GM18951 (cell line): ENCODE results near the gene NDC80.

Source experiments
- POLR2A ChIP-seq: IDR thresholded peaks from 4 replicates; pipeline ENCODE4 v1.6.1; 2011; ENCODE audit warnings: mild to moderate bottlenecking; ENCODE audit not compliant: insufficient read length, insufficient read depth; ENCODE audit errors: extremely low read depth
- in situ Hi-C: fragments of 300-500 bp; cut with MboI; formaldehyde crosslinking; loops from one replicate; pipeline ENCODE4 v1.12.0; 2022; ENCODE audit warnings: low sequenced_read_pairs, mixed read lengths, inconsistent platforms; ENCODE audit not compliant: unreplicated experiment

The NDC80 gene

DNA sequence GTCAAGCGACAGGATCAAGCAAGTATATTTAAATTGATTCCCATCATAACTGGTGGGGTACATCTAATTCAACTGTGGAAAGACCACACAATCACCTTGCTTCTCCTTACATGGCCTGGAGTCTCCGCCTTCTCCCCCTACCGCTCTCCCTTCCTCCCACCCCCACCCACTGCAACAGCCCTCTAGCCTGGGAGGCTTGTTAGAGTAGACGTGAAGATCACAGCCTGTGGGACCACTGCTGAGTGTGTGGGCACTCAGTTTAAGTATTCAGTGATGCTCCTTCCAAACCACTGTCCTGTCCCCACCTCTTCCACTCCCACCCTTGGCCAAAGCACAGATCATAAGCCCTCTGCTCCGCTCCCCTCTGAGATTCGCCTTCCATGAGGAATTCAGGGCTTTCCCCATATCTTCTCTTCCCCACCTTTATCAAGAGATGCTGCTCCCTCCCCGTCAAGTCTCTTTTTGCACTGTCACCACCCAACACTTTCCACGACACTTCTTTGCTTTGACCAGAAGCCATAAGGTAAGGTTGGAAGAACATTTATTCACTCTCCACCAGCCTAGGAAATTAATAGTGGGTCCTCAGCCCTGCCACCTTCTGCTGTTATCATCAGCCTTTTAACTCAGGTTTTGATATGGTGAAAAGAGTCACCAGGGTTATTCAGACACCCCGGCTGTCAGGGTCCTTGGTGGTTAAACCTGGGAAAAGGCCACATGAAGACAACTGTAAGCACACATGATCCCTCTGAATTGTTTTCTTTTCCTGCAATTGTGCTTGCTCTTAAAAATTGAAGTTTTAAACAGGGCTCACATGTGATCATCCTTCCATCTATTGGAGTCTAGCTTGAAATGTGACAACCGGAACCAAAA lies 1.8 kb upstream of the NDC80 start:
- no peak for TF ChIP-seq POLR2A
- in situ Hi-C loops = no loop called here

DNA sequence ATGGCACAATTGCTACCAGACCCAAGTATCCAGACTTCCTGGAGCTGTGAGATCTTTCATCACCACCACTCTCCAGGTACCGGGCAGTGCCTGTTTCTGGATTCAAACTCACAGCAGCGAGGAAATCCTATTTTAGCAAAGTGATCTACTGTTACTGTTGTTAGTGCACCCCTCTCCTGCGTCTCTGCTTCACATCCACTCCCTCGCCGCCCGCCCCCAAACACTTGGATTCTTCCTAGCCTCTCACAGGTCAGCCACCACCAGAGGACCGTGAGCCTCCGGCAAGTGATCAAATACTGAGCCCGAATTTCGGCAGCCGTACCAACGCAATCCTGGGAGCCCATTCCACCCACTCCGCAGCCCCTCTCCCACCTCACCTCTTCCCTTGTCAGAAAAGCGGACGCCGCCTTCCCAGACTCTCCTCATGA lies 571 bp upstream of the NDC80 start:
- in situ Hi-C loops = no loop called here
- no peak for TF ChIP-seq POLR2A

DNA sequence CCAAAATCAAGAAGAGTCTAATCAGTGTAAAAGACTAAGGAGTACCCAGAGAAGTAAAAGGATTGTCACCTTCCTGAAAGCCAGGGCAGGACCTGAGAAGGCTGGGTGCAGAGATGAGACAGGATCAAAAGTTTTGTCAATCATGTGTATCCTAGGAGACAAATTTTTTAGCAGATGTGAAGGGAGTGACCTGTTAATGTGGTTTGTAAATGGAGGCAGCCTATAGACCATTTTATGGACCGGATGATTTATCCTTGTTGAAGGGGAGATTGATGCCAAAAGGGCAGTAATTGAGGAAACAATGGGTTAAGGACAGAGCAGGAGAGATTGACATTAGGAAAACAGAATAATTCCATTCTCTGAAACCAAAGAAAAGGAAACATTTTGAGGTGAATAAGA lies 813 bp downstream of the NDC80 start:
- in situ Hi-C loops = no loop called here
- no peak for TF ChIP-seq POLR2A

DNA sequence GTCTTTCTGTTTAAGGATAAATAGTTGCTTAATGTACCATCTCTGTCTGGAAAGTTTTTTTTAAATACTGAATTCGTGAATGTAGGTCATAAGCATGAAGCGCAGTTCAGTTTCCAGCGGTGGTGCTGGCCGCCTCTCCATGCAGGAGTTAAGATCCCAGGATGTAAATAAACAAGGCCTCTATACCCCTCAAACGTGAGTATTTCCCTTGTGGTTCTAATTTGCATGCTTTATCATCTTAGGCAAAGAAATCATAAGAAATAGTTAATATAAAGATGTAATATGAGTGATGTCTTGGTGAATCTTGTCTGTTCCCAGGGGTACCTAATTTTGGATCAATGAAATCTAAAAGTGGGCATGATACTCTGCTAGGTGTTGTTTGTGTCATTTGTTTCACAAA lies 1.5 kb downstream of the NDC80 start:
- in situ Hi-C loops = no loop called here
- TF ChIP-seq POLR2A = no peak

DNA sequence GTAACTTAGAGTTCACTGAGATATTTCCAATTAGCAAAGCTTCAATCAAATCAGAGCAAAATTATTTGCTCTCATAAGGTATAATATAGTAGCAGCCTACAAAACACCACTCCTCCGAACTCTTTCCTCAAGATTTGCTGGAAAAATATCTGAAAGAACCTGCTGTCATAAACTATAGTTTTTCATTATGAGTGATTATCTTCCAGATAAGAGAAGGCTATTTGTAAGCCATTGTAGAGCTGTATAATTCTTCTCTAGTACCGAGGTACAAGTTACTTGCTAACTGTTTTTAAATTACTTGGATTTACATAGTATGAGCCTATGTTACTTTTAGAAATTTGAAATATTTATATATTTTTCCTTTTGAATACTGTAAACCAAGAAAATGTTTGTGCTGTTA lies 2.1 kb downstream of the NDC80 start:
- in situ Hi-C loops = no loop called here
- TF ChIP-seq POLR2A = no peak

DNA sequence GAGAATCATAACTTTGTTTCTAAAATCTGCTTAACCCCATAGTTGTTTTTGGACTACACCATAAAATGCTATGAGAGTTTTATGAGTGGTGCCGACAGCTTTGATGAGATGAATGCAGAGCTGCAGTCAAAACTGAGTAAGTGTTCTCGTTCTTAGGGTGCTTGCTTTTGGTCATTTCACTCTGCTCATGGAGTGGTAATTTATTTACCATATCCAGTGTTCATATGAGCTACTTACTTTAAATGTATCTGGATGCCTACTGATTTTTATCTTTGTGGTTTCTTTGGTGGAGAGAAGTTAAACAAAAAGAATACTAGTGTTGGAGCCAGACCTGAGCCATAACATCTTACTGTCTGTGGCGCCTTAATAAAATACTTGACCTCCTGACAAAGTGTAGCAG lies 16.4 kb downstream of the NDC80 start:
- TF ChIP-seq POLR2A = no peak
- in situ Hi-C loops = no loop called here

DNA sequence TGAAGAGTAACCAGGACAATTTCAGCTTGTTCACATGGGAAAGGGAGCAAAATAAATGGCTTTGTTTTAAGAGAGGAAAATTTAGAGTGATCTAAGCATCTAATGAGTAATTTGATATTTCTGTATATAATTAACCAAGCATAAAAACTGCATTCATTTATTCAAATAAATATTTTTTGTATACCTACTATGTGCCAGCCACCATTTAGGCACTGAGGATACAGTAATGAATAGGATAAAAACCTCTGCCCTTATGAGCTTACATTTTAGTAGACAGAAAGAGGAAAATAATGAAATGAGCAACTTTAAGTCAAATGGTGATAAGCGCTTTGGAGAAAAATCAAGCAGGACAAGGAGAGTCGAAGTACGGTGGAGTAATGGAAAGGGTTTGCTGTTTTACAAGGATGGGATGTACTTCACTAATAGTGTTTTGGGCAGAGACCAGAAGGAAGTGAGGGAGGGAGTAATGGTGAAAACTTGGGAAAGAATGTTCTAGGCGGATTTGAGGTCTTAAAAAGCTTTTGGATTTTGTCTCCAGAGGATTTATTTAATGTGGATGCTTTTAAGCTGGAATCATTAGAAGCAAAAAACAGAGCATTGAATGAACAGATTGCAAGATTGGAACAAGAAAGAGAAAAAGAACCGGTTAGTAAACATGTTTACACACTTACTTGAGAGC lies 17.4 kb downstream of the NDC80 start:
- in situ Hi-C loops = no loop called here

DNA sequence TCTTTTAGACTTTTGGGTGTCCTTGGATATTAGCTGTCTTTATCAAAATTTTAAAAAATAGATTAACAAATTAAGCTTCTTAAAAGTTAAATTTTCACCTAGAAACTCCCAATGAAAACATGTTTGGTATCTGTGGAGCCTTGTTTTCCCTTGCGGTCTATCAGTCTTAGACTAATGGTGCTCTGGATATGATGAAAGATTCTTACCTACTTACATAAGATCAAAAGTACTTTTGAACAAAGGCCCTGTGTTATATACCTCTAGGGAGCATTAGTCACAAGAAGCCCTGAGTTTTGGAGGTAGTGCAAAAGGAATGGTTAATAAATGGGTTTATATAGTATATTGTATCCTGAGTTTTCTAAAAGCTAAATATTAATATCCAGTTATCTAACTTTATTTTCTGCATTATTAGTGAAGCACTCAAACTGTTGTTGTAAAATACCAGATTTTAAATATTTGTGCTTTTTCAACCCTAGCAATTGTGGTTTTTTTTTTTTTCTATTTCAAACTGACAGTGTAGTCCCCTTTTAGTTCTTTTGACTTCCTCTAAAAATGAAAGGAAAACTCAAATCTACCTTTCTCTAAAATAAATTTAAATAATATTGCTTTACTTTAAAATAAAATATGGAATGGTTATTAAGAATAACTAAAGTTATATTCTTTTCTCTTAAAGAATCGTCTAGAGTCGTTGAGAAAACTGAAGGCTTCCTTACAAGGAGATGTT lies 18.1 kb downstream of the NDC80 start:
- no peak for TF ChIP-seq POLR2A
- in situ Hi-C loops = no loop called here

More for the DNA sequence above, 17.4 kb downstream of the NDC80 start:
- TF ChIP-seq POLR2A = no peak

DNA sequence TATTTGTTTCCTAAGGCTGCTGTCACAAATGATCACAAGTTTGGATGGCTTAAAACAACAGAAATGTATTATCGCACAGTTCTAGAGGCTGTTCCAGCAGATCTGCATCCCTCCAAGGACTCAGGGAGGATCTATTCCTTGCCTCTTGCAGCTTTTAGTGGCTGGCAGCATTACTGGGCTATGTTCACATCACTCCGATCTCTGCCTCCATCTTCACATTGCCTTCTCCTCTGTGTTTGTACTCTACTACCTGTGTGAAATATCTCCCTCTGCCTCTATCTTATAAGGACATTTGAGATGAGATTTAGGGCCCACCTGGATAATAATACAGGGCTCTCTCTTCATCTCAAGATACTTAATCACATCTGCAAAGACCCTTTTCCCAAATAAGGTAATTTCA lies 18.9 kb downstream of the NDC80 start:
- in situ Hi-C loops = no loop called here
- no peak for TF ChIP-seq POLR2A

DNA sequence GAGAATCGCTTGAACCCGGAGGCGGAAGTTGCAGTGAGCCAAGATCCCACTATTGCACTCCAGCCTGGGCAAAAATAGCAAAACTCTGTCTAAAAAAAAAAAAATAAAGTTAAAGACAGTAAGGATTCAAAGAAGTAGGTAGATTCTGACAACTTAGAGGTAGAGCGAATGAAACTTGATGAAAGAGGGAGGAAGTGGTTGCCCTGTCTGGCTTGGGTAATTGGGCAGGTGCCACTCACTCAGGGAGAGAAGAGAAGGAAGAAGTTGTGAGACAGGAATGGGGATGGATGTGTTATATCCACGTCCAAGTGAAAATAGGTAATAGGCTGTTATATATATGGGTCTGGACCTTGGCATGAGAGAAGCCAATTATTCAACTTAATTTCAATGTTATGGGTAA lies 26.3 kb downstream of the NDC80 start:
- TF ChIP-seq POLR2A = no peak
- in situ Hi-C loops = no loop called here

DNA sequence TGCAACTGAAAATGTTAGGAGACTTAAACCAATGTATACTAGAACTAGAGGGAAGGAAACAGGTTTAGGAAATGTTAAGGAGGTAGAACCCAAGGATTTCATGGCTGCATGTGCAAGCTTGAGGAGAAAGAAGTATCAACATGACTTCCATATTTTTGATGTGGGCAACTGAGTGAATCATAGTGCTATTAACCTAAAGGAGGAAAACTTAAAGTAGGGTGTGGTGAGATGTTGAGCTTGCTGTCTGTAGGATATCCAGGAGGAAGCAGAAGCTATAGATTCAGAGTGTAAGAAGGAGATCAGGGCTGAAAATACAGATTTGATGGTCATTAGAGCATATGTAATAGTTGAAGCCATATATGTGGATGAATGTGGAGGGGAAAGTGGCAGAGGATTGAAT lies 31.5 kb downstream of the NDC80 start:
- in situ Hi-C loops = no loop called here

DNA sequence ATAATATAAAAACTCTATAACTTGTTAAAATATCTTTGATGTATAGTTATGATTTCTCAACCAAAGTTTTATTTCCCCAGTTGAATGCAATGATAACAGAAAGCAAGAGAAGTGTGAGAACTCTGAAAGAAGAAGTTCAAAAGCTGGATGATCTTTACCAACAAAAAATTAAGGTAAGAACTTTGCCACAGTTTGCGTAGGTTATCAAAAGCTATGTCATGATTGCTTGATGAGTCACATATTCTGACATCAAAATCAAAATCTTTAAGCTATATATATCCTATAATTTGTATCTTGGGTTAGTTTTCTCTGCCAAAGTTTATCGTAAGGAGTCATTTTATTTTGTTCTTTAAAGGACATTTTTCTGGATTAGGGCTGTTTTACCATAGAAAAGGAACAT lies 35.0 kb downstream of the NDC80 start:
- in situ Hi-C loops = no loop called here
- TF ChIP-seq POLR2A = no peak

More for the DNA sequence above, 31.5 kb downstream of the NDC80 start:
- no peak for TF ChIP-seq POLR2A

DNA sequence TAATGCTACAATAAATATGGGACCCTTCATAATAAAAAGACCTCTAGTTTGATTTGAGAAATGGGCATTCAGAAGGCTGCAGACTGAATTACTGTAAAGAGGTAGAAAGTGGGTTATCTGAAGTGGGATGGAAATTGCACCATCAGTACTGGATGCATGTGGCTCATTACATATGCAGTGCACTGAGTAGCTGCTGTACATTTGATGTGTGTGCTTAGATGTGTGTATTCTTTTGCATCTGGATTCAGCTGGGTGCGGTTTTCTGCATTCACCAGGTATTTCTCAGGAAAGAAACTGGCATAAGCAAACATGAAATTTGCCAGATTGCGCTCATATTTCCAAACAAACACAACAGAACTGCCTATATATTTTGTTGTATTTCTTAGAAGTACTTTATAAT lies 38.2 kb downstream of the NDC80 start:
- no peak for TF ChIP-seq POLR2A
- in situ Hi-C loops = no loop called here
